OCI-LY1 (cell line): ENCODE measurements around the gene MVB12B.

Experiments
- H2AFZ ChIP-seq: fragments of 200-600 bp; sonication (generic), shearing (Covaris generic); 2 replicates; pipeline ENCODE4 v1.6.0; 2014; ENCODE audit warnings: antibody characterized with exemption, mild to moderate bottlenecking, low read length
- H3F3A ChIP-seq: fragments of 200-600 bp; sonication (generic), shearing (Covaris generic); 2 replicates; pipeline ENCODE4 v1.6.0; 2014; ENCODE audit warnings: mild to moderate bottlenecking, antibody characterized with exemption, low read length, moderate library complexity; ENCODE audit not compliant: insufficient read depth
- H3K27ac ChIP-seq: fragments of 200-600 bp; sonication (generic); 2 replicates; pipeline ENCODE4 v1.5.1; 2014; ENCODE audit warnings: low read length, mixed run types, mild to moderate bottlenecking, low read depth; ENCODE audit not compliant: poor library complexity, severe bottlenecking
- H3K27me3 ChIP-seq: fragments of 200-600 bp; sonication (generic); 2 replicates; pipeline ENCODE4 v1.6.0; 2014; ENCODE audit warnings: antibody characterized with exemption, mild to moderate bottlenecking, low read length, moderate library complexity; ENCODE audit not compliant: insufficient read depth
- H3K36me3 ChIP-seq: fragments of 200-600 bp; sonication (generic); 2 replicates; pipeline ENCODE4 v1.6.1; 2014; ENCODE audit warnings: mild to moderate bottlenecking, antibody characterized with exemption, low read length, moderate library complexity, mixed read lengths; ENCODE audit not compliant: insufficient read depth
- H3K4me1 ChIP-seq: fragments of 200-600 bp; sonication (generic); 2 replicates; pipeline ENCODE4 v1.5.1; 2014; ENCODE audit warnings: mild to moderate bottlenecking, low read length, moderate library complexity; ENCODE audit not compliant: insufficient read depth, severe bottlenecking
- H3K4me2 ChIP-seq: fragments of 200-600 bp; sonication (generic), shearing (Covaris generic); 2 replicates; pipeline ENCODE4 v1.6.1; 2014; ENCODE audit warnings: low read length
- H3K4me3 ChIP-seq: fragments of 200-600 bp; sonication (generic); 2 replicates; pipeline ENCODE4 v1.5.1; 2014; ENCODE audit warnings: low read length, low read depth, mild to moderate bottlenecking, mixed read lengths; ENCODE audit not compliant: poor library complexity, severe bottlenecking
- H3K79me2 ChIP-seq: fragments of 200-600 bp; shearing (Covaris generic); 2 replicates; pipeline ENCODE4 v1.6.1; 2016; ENCODE audit warnings: mixed run types, low read length, mixed read lengths; ENCODE audit not compliant: insufficient read depth
- H3K9ac ChIP-seq: fragments of 200-600 bp; sonication (generic), shearing (Covaris generic); 2 replicates; pipeline ENCODE4 v1.6.1; 2014; ENCODE audit warnings: mild to moderate bottlenecking, low read length, mixed read lengths
- H3K9me2 ChIP-seq: fragments of 200-600 bp; sonication (generic), shearing (Covaris generic); 2 replicates; pipeline ENCODE4 v1.6.1; 2014; ENCODE audit warnings: low read depth, mild to moderate bottlenecking, low read length, mixed read lengths
- H3K9me3 ChIP-seq: fragments of 200-600 bp; shearing (Covaris generic); 2 replicates; pipeline ENCODE4 v1.6.1; 2014; ENCODE audit warnings: low read length, mixed read lengths
- H4K20me1 ChIP-seq: fragments of 200-600 bp; sonication (generic), shearing (Covaris generic); 2 replicates; pipeline ENCODE4 v1.6.0; 2016; ENCODE audit warnings: mild to moderate bottlenecking, low read length; ENCODE audit not compliant: insufficient read depth
- CTCF ChIP-seq: fragments of 200-600 bp; sonication (generic), shearing (Covaris generic); IDR thresholded peaks from 2 replicates; pipeline ENCODE4 v1.5.1; 2017; ENCODE audit warnings: mild to moderate bottlenecking, antibody characterized with exemption, low read length, moderate library complexity, mixed read lengths
- EZH2 ChIP-seq: fragments of 200-600 bp; sonication (generic), shearing (Covaris generic); IDR thresholded peaks from 2 replicates; pipeline ENCODE4 v1.8.0; 2017; ENCODE audit warnings: borderline replicate concordance, mixed run types, mild to moderate bottlenecking, antibody characterized with exemption, low read length, moderate library complexity, mixed read lengths

The MVB12B gene

GRCh38 chr9:126454215-126454614 is 127.6 kb downstream of the MVB12B start:
- Histone ChIP-seq H4K20me1 (no peaks in the 10 kb centered on the region), H3K4me3 (no peak overlapping the region), H3K27me3 (peaks cover 3% of the 10 kb centered on the region; the same call in 1 of the 2 replicates), H3K9me3 (no peaks in the 10 kb centered on the region), H3K9ac (no peak overlapping the region), H2AFZ (no peak overlapping the region), H3K79me2 (no peaks in the 10 kb centered on the region), H3K4me1 (no peaks in the 10 kb centered on the region), H3K4me2 (no peak overlapping the region), H3K36me3 (no peaks in the 10 kb centered on the region), H3K27ac (no peak overlapping the region), H3F3A (no peaks in the 10 kb centered on the region), H3K9me2 (no peaks in the 10 kb centered on the region)
- TF ChIP-seq EZH2, result no peak
- TF ChIP-seq CTCF, result no peak

GRCh38 chr9:126454795-126455194 is 128.2 kb downstream of the MVB12B start:
- Histone ChIP-seq H3K27ac (no peak overlapping the region), H2AFZ (no peak overlapping the region), H3K36me3 (no peaks in the 10 kb centered on the region), H3K9ac (no peak overlapping the region), H3K4me3 (no peak overlapping the region), H3K4me2 (no peak overlapping the region), H3K9me3 (no peaks in the 10 kb centered on the region), H3K4me1 (no peaks in the 10 kb centered on the region), H3K27me3 (peaks cover 3% of the 10 kb centered on the region; the same call in 1 of the 2 replicates), H3K79me2 (no peaks in the 10 kb centered on the region), H3K9me2 (no peaks in the 10 kb centered on the region), H3F3A (no peaks in the 10 kb centered on the region), H4K20me1 (no peaks in the 10 kb centered on the region)
- TF ChIP-seq CTCF, result no peak

- H3K27me3 ChIP-seq, result peaks cover 3% of the 10 kb centered on the region; the same call in 1 of the 2 replicates
- H3K4me3 ChIP-seq, result no peak overlapping the region
- H3K79me2 ChIP-seq, result no peaks in the 10 kb centered on the region
- no peaks in the 10 kb centered on the region for H3K4me1 ChIP-seq
- no peaks in the 10 kb centered on the region for H3K9me3 ChIP-seq
- no peaks in the 10 kb centered on the region for H3K36me3 ChIP-seq
- H3K27ac ChIP-seq, result no peak overlapping the region
- no peaks in the 10 kb centered on the region for H3K9me2 ChIP-seq
- no peaks in the 10 kb centered on the region for H4K20me1 ChIP-seq
- no peak overlapping the region for H2AFZ ChIP-seq
- no peak overlapping the region for H3K9ac ChIP-seq
- no peak for TF ChIP-seq EZH2
- TF ChIP-seq CTCF, result no peak
- H3F3A ChIP-seq, result no peaks in the 10 kb centered on the region
- H3K4me2 ChIP-seq, result no peak overlapping the region
Measured at GRCh38 chr9:126456441-126457174, 130.0 kb downstream of the MVB12B start.
